ENCODE results near the gene CCDC85B. TPM values are rescaled to one million over a fixed set of nuclear protein-coding genes. Genes with fewer than 3 reads are reported as not detected.

CCDC85B gene
- total and polyA plus RNA-seq, 2 of the 13 experiments (the other 11 are each of a cell fraction or from before 2014, with no cell fraction given): 8.2 to 19.5 TPM

DNA sequence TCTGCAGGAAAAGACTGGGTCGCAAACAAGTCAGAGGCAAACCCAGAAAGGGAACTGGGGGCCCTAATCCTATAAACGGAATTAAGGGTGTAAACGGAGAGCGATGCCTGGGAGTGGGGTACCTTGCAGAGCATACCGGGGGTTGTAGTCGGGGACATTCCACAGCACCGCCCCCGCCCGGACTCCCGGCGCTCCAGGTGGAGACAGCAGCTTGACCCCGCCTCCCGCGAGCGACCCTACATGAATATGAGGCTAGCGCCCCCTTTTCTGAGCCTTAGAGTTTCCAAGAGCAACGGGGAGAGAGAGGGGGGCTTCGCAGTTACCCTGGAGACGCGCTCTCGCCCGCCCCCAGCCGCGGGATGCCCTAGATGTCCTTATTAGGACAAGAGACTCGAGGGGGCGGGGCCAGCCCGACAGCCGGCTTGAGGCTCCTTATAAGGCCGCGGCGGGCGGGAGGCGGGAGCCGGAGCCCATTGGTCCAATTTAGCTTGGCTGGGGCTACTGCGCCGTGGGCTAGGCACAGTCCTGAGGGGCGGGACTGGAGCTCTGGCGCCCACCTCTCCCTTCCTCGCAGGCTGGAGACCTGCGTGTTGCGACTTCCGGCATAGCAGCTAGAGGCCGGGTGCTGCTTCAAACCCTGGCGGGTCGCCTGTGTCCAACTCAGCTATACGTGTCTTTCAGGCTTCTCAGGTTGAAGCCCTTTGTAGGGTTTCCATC lies 31.2 kb upstream of the CCDC85B start (continued):
- TF ChIP-seq ZNF550 (CRISPR knock-in tag; IDR thresholded peaks at IDR 0.05; ENCODE audit: borderline replicate concordance) (no peak), HOXD1 (CRISPR knock-in tag; IDR thresholded peaks at IDR 0.05) (no peak), HNF4G (IDR thresholded peaks at IDR 0.05; ENCODE audit: borderline replicate concordance, low read depth, low read length) (no peak), HNF4G (CRISPR knock-in tag; IDR thresholded peaks at IDR 0.05; ENCODE audit: borderline replicate concordance, low read depth) (no peak), ZFP36L2 (CRISPR knock-in tag; IDR thresholded peaks at IDR 0.05) (no peak), ZFP1 (CRISPR knock-in tag; IDR thresholded peaks at IDR 0.05) (no peak), TP53 (CRISPR knock-in tag; conservative IDR thresholded peaks at IDR 0.05) (no peak), TAF1 (CRISPR knock-in tag; IDR thresholded peaks at IDR 0.05) (peak; percentile 66), MAZ (IDR thresholded peaks at IDR 0.05; ENCODE audit: borderline replicate concordance, low read depth, low read length) (0 out of 2 replicates have a peak, but pooled peaks have one; percentile 81), MAZ (CRISPR knock-in tag; IDR thresholded peaks at IDR 0.05; ENCODE audit: low read depth) (peak; percentile 30), MTF2 (CRISPR knock-in tag; IDR thresholded peaks at IDR 0.05; ENCODE audit: borderline replicate concordance) (no peak), HMGA1 (CRISPR knock-in tag; conservative IDR thresholded peaks at IDR 0.05) (no peak), ZNF33A (CRISPR knock-in tag; IDR thresholded peaks at IDR 0.05; ENCODE audit: borderline replicate concordance) (no peak), TOPORS (CRISPR knock-in tag; IDR thresholded peaks at IDR 0.05) (no peak), NFIC (IDR thresholded peaks at IDR 0.05; ENCODE audit: low read length) (no peak), SP4 (CRISPR knock-in tag; IDR thresholded peaks at IDR 0.05) (no peak), HCFC1 (IDR thresholded peaks at IDR 0.05; ENCODE audit: low read depth, low read length) (0 out of 2 replicates have a peak, but pooled peaks have one; percentile 9), POLR2G (IDR thresholded peaks at IDR 0.05; ENCODE audit: low read depth, low read length) (peak; percentile 80), NCOA1 (CRISPR knock-in tag; IDR thresholded peaks at IDR 0.05) (no peak), FOXJ3 (CRISPR knock-in tag; IDR thresholded peaks at IDR 0.05; ENCODE audit: borderline replicate concordance) (no peak), SMAD1 (CRISPR knock-in tag; IDR thresholded peaks at IDR 0.05; ENCODE audit: borderline replicate concordance, low read depth) (no peak; the same call in 1 of the 2 replicates), SP2 (CRISPR knock-in tag; IDR thresholded peaks at IDR 0.05) (no peak), PHB2 (IDR thresholded peaks at IDR 0.05; ENCODE audit: partially characterized antibody) (no peak), NFYB (CRISPR knock-in tag; IDR thresholded peaks at IDR 0.05) (peak; percentile 67)
- TF ChIP-seq, protein P1, sequence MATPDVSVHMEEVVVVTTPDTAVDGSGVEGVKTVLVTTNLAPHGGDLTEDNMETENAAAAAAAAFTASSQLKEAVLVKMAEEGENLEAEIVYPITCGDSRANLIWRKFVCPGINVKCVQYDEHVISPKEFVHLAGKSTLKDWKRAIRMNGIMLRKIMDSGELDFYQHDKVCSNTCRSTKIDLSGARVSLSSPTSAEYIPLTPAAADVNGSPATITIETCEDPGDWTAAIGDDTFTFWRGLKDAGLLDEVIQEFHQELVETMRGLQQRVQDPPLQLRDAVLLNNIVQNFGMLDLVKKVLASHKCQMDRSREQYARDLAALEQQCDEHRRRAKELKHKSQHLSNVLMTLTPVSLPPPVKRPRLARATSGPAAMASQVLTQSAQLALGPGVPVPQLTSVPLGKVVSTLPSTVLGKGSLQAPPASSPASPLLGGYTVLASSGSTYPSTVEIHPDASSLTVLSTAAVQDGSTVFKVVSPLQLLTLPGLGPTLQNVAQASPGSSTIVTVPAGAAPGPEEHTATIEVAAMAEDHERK (CRISPR knock-in tag; IDR thresholded peaks at IDR 0.05; ENCODE audit: low read depth): no peak
- TF ChIP-seq, protein P2, sequence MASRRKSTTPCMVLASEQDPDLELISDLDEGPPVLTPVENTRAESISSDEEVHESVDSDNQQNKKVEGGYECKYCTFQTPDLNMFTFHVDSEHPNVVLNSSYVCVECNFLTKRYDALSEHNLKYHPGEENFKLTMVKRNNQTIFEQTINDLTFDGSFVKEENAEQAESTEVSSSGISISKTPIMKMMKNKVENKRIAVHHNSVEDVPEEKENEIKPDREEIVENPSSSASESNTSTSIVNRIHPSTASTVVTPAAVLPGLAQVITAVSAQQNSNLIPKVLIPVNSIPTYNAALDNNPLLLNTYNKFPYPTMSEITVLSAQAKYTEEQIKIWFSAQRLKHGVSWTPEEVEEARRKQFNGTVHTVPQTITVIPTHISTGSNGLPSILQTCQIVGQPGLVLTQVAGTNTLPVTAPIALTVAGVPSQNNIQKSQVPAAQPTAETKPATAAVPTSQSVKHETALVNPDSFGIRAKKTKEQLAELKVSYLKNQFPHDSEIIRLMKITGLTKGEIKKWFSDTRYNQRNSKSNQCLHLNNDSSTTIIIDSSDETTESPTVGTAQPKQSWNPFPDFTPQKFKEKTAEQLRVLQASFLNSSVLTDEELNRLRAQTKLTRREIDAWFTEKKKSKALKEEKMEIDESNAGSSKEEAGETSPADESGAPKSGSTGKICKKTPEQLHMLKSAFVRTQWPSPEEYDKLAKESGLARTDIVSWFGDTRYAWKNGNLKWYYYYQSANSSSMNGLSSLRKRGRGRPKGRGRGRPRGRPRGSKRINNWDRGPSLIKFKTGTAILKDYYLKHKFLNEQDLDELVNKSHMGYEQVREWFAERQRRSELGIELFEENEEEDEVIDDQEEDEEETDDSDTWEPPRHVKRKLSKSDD (CRISPR knock-in tag; IDR thresholded peaks at IDR 0.05; ENCODE audit: low read depth): no peak
- TF ChIP-seq, protein P3, sequence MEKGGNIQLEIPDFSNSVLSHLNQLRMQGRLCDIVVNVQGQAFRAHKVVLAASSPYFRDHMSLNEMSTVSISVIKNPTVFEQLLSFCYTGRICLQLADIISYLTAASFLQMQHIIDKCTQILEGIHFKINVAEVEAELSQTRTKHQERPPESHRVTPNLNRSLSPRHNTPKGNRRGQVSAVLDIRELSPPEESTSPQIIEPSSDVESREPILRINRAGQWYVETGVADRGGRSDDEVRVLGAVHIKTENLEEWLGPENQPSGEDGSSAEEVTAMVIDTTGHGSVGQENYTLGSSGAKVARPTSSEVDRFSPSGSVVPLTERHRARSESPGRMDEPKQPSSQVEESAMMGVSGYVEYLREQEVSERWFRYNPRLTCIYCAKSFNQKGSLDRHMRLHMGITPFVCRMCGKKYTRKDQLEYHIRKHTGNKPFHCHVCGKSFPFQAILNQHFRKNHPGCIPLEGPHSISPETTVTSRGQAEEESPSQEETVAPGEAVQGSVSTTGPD (CRISPR knock-in tag; IDR thresholded peaks at IDR 0.05): no peak

All from HepG2 (cell line).